Small intestine (tissue), 7 donors: Measurements from ENCODE around the gene SLC25A12. TPM values are rescaled to one million over a fixed set of nuclear protein-coding genes. Genes with fewer than 3 reads are reported as not detected.
"Not testable (repeated sequence)": the region's sequence is repeated elsewhere in the genome, so short reads cannot be mapped to it uniquely, and the experiment has no call there.

Experiments
- DNase-seq, 2 donors: peaks; one replicate each; pipeline versions ENCODE4 v3.0.0 to v3.0.0-alpha.2; 2013
- FAIRE-seq: peaks from 2 replicates; lab custom pipeline; 2012; peaks lifted over from hg19 to GRCh38; lab: Jason Lieb, UNC
- H3K27ac ChIP-seq, 3 donors: one replicate each; pipeline ENCODE4 v1.5.1; 2013; ENCODE audit warnings: low read length in 2 of 3, mild to moderate bottlenecking in 2 of 3, control low read depth in 1 of 3, inconsistent platforms in 1 of 3, low read depth in 1 of 3, moderate library complexity in 1 of 3
- H3K27me3 ChIP-seq, 3 donors: one replicate each; pipeline ENCODE4 v1.6.1; 2013; ENCODE audit warnings: low read length in 3 of 3, inconsistent platforms in 1 of 3; ENCODE audit not compliant: control insufficient read depth in 3 of 3, insufficient read depth in 3 of 3
- H3K36me3 ChIP-seq, 3 donors: one replicate each; pipeline ENCODE4 v1.6.1; 2013; ENCODE audit warnings: low read length in 3 of 3, inconsistent platforms in 1 of 3, low read depth in 1 of 3, mild to moderate bottlenecking in 1 of 3, moderate library complexity in 1 of 3; ENCODE audit not compliant: control insufficient read depth in 3 of 3, insufficient read depth in 2 of 3
- H3K4me1 ChIP-seq, 3 donors: one replicate each; pipeline ENCODE4 v1.6.1; 2013; ENCODE audit warnings: low read length in 2 of 3, inconsistent platforms in 1 of 3, low read depth in 1 of 3, mild to moderate bottlenecking in 1 of 3, moderate library complexity in 1 of 3; ENCODE audit not compliant: control insufficient read depth in 3 of 3, insufficient read depth in 2 of 3
- H3K4me3 ChIP-seq, 3 donors: one replicate each; pipeline ENCODE4 v1.5.1; 2013; ENCODE audit warnings: low read length in 3 of 3, control low read depth in 1 of 3, inconsistent platforms in 1 of 3, low read depth in 1 of 3, mild to moderate bottlenecking in 1 of 3, moderate library complexity in 1 of 3
- H3K9me3 ChIP-seq, 2 donors: one replicate each; pipeline ENCODE4 v1.6.1; 2013; ENCODE audit warnings: low read depth in 1 of 2, low read length in 1 of 2; ENCODE audit not compliant: control insufficient read depth in 2 of 2, insufficient read depth in 1 of 2
- WGBS, 3 donors: extraction: QIAGEN DNeasy Blood & Tissue Kit; methylation state at CpG; one replicate each; pipeline ENCODE4 v1.1.7; 2013; 5-methylcytosine and 5-hydroxymethylcytosine counted together
- polyA plus RNA-seq, 4 donors: library from polyadenylated mRNA; stranded (reverse) in 3 of 4; unstranded in 1 of 4; fragments of 200-250 nt in 3 of 4; fragments of 120-200 nt in 1 of 4; gene quantifications; one replicate each; pipeline versions ENCODE4 v1.2.1 to v1.2.3, GENCODE V29; 2013
- donor health status: healthy with polysubstance abuse.
- donor health status: control.
- donor health status: control.
- donor health status: Bipolar disorder and iron deficiency.
- donor health status: healthy.

SLC25A12 gene
- polyA plus RNA-seq, 4 donors, result 2.2 to 6.2 (median 4.4) TPM

GRCh38 chr2:171763602-171764001, 130.4 kb downstream of the SLC25A12 start:
- Histone ChIP-seq H3K9me3 (peaks cover 0 to 10% of the 10 kb centered on the region in 2 donors), H3K27me3 (no peaks in the 10 kb centered on the region), H3K4me3 (no peak overlapping the region), H3K36me3 (peaks cover 0 to 19% (median 13%) of the 10 kb centered on the region in 3 donors), H3K27ac (no peak overlapping the region), H3K4me1 (no peaks in the 10 kb centered on the region)
- 94 to 96% (median 95%) methylated on average over 3 of the region's 3 CpGs for WGBS, 3 donors
- DNase-seq, result no peak
- no peak for FAIRE-seq

GRCh38 chr2:171762879-171763573, 131.0 kb downstream of the SLC25A12 start:
- no peaks in the 10 kb centered on the region for H3K4me1 ChIP-seq
- FAIRE-seq (no peak), DNase-seq (no peak)
- H3K9me3 ChIP-seq, result peaks cover 0 to 10% of the 10 kb centered on the region in 2 donors
- no peaks in the 10 kb centered on the region for H3K27me3 ChIP-seq
- peaks cover 0 to 19% (median 13%) of the 10 kb centered on the region in 3 donors for H3K36me3 ChIP-seq
- WGBS, 3 donors, result 89 to 94% (median 93%) methylated on average over 2 of the region's 2 CpGs
- no peak overlapping the region for H3K27ac ChIP-seq
- no peak overlapping the region for H3K4me3 ChIP-seq

GRCh38 chr2:171761176-171761575, 132.9 kb downstream of the SLC25A12 start:
- WGBS, 3 donors, result 94 to 95% (median 95%) methylated on average over 4 of the region's 4 CpGs
- not testable (repeated sequence) for FAIRE-seq, H3K27me3 ChIP-seq, H3K9me3 ChIP-seq, H3K4me3 ChIP-seq, H3K4me1 ChIP-seq, DNase-seq, H3K27ac ChIP-seq
- peaks cover 0 to 19% (median 13%) of the 10 kb centered on the region in 3 donors for H3K36me3 ChIP-seq

- H3K27me3 ChIP-seq, DNase-seq, H3K4me1 ChIP-seq, H3K4me3 ChIP-seq, FAIRE-seq, H3K27ac ChIP-seq, H3K9me3 ChIP-seq: not testable (repeated sequence)
- WGBS, 3 donors, result 90 to 100% (median 97%) methylated on average over 1 of the region's 1 CpG
- H3K36me3 ChIP-seq, result peaks cover 0 to 19% (median 13%) of the 10 kb centered on the region in 3 donors
These were observed 135.3 kb downstream of the SLC25A12 start for GRCh38 chr2:171758762-171759161.

GRCh38 chr2:171754254-171754939, 139.6 kb downstream of the SLC25A12 start:
- peaks cover 4 to 7% (median 5%) of the 10 kb centered on the region in 3 donors for H3K36me3 ChIP-seq
- no peaks in the 10 kb centered on the region for H3K4me1 ChIP-seq
- peaks cover 0 to 3% of the 10 kb centered on the region in 2 donors for H3K9me3 ChIP-seq
- 94 to 98% (median 96%) methylated on average over 1 of the region's 1 CpG for WGBS, 3 donors
- H3K27me3 ChIP-seq, result no peaks in the 10 kb centered on the region
- DNase-seq (no peak), FAIRE-seq (no peak)
- no peak overlapping the region for H3K27ac ChIP-seq
- no peak overlapping the region for H3K4me3 ChIP-seq

- 86 to 93% (median 93%) methylated on average over 3 of the region's 3 CpGs for WGBS, 3 donors
- Histone ChIP-seq H3K36me3 (peaks cover 8 to 18% (median 9%) of the 10 kb centered on the region in 3 donors), H3K4me3 (no peak overlapping the region), H3K4me1 (no peaks in the 10 kb centered on the region), H3K9me3 (no peaks in the 10 kb centered on the region), H3K27me3 (no peaks in the 10 kb centered on the region), H3K27ac (no peak overlapping the region)
- FAIRE-seq (no peak), DNase-seq (no peak)
These were observed 146.7 kb downstream of the SLC25A12 start for GRCh38 chr2:171747371-171747770.

GRCh38 chr2:171745806-171746205, 148.2 kb downstream of the SLC25A12 start:
- H3K27me3 ChIP-seq, result no peaks in the 10 kb centered on the region
- peaks cover 6 to 15% (median 9%) of the 10 kb centered on the region in 3 donors for H3K36me3 ChIP-seq
- no peak for FAIRE-seq

GRCh38 chr2:171745141-171745540, 148.9 kb downstream of the SLC25A12 start:
- 75 to 87% (median 80%) methylated on average over 1 of the region's 1 CpG for WGBS, 3 donors

More at GRCh38 chr2:171745806-171746205, 148.2 kb downstream of the SLC25A12 start:
- Histone ChIP-seq H3K9me3 (no peaks in the 10 kb centered on the region), H3K4me3 (no peak overlapping the region), H3K4me1 (no peaks in the 10 kb centered on the region), H3K27ac (no peak overlapping the region)
- WGBS, 3 donors, result 80 to 81% (median 81%) methylated on average over 4 of the region's 4 CpGs
- DNase-seq, result no peak

More at GRCh38 chr2:171745141-171745540, 148.9 kb downstream of the SLC25A12 start:
- H3K36me3 ChIP-seq, result peaks cover 6 to 15% (median 8%) of the 10 kb centered on the region in 3 donors
- no peaks in the 10 kb centered on the region for H3K4me1 ChIP-seq
- FAIRE-seq (no peak), DNase-seq (no peak)
- H3K27ac ChIP-seq, result no peak overlapping the region
- H3K27me3 ChIP-seq, result no peaks in the 10 kb centered on the region
- H3K4me3 ChIP-seq, result no peak overlapping the region
- no peaks in the 10 kb centered on the region for H3K9me3 ChIP-seq
